Esophagus squamous epithelium (tissue), 5 donors: ENCODE data around the gene RNF19B. TPM values are rescaled to one million over a fixed set of nuclear protein-coding genes. Genes with fewer than 3 reads are reported as not detected.
A peak's percentile ranks its signal among the peaks of the same experiment; 100 is the strongest.

Source experiments
- DNase-seq: peaks from one replicate; lab custom pipeline; 2025; lab: John Stamatoyannopoulos, UW
- H3K27ac ChIP-seq, 4 donors: fragments of 200-600 bp; sonication (generic); one replicate each; pipeline ENCODE4 v1.5.1; 2016 to 2019; ENCODE audit warnings: mild to moderate bottlenecking in 1 of 4
- H3K27me3 ChIP-seq, 4 donors: fragments of 200-600 bp; sonication (generic); 1 replicate in 3 of 4; 2 replicates in 1 of 4; pipeline versions ENCODE4 v1.5.1 to v1.6.0; 2017 to 2021; ENCODE audit warnings: antibody characterized with exemption in 1 of 4
- H3K36me3 ChIP-seq, 3 donors: fragments of 200-600 bp; sonication (generic); one replicate each; pipeline ENCODE4 v1.5.1; 2016 to 2019
- H3K4me1 ChIP-seq, 3 donors: fragments of 200-600 bp; sonication (generic); one replicate each; pipeline ENCODE4 v1.5.1; 2017 to 2019
- H3K4me3 ChIP-seq, 4 donors: fragments of 200-600 bp; sonication (generic); 1 replicate in 3 of 4; 2 replicates in 1 of 4; pipeline ENCODE4 v1.5.1; 2016 to 2019; ENCODE audit warnings: mild to moderate bottlenecking in 2 of 4, moderate library complexity in 1 of 4
- H3K9me3 ChIP-seq, 3 donors: fragments of 200-600 bp; sonication (generic); one replicate each; pipeline ENCODE4 v1.5.1; 2016 to 2019
- CTCF ChIP-seq, 6 experiments: fragments of 450-650 bp in 4 of 6; fragments of 200-600 bp in 2 of 6; sonication (generic) in 2 of 6; IDR thresholded peaks; one replicate each; pipeline ENCODE4 v1.5.1; 2016 to 2019; ENCODE audit warnings: antibody characterized with exemption in 6 of 6, mild to moderate bottlenecking in 4 of 6, moderate library complexity in 4 of 6
- POLR2A ChIP-seq, 4 donors: fragments of 450-650 bp; IDR thresholded peaks; one replicate each; pipeline ENCODE4 v1.6.1; 2017; ENCODE audit warnings: antibody characterized with exemption in 4 of 4, mild to moderate bottlenecking in 4 of 4, moderate library complexity in 3 of 4
- WGBS, 2 donors: methylation state at CpG; one replicate each; pipeline ENCODE4 v1.1.5; 2018; 5-methylcytosine and 5-hydroxymethylcytosine counted together
- intact Hi-C: fragments of 100-400 bp; cut with DNase I; formaldehyde crosslinking; loops from one replicate; pipeline ENCODE4 v1.15.0; 2022
- total RNA-seq, 4 donors: library from RNA; depleted of rRNA; stranded (reverse); fragments of >200 nt; gene quantifications; one replicate each; pipeline ENCODE4 v1.1.0, GENCODE V29; 2016
- donor health status: DM: yes; HTN: yes; CAD: no.

Gene RNF19B
- total RNA-seq, 4 donors from 2014 or later, result 24.2 to 61.6 (median 46.4) TPM

GRCh38 chr1:32946413-32946812 lies 18.2 kb downstream of the RNF19B start:
- intact Hi-C loops, result no loop called here
- DNase-seq, result no peak
- peaks cover 4 to 35% (median 6%) of the 10 kb centered on the region in 3 donors for H3K4me1 ChIP-seq
- peaks cover 25 to 81% (median 29%) of the 10 kb centered on the region in 3 donors for H3K36me3 ChIP-seq
- H3K4me3 ChIP-seq, result no peak overlapping the region
- TF ChIP-seq POLR2A (IDR thresholded peaks at IDR 0.05) (no peak), CTCF (IDR thresholded peaks at IDR 0.05) (no peak)
- 47 to 84% methylated on average over 2 of the region's 2 CpGs for WGBS, 2 donors
- H3K27me3 ChIP-seq, result no peaks in the 10 kb centered on the region
- H3K27ac ChIP-seq, result no peak overlapping the region
- no peaks in the 10 kb centered on the region for H3K9me3 ChIP-seq

DNA sequence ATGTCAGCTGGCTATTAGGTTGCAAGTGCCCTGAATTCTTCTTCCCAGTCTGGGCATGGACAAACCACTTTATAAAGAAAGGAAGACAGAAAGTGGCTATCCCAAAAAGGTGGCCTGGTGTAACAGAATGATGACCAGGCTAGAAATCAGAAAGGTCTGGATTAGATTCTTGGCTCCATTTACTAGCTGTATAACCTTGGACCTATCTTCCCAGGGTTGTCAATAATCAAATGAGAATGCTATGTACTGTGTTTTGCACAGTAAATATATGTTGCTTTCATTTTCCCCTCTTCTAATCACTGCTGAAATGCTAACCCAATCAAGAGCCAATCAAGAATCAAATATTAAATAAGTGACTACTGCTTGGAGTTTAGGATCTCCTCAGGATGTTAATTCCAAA lies 20.4 kb downstream of the RNF19B start:
- no peaks in the 10 kb centered on the region for H3K27me3 ChIP-seq
- no peak for DNase-seq
- peaks cover 22 to 44% (median 27%) of the 10 kb centered on the region in 3 donors for H3K4me1 ChIP-seq
- TF ChIP-seq CTCF (IDR thresholded peaks at IDR 0.05), result no peak
- no peak for TF ChIP-seq POLR2A (IDR thresholded peaks at IDR 0.05)
- intact Hi-C loops, result no loop called here
- H3K27ac ChIP-seq, result no peak overlapping the region
- peaks cover 25 to 89% (median 33%) of the 10 kb centered on the region in 3 donors for H3K36me3 ChIP-seq
- H3K4me3 ChIP-seq, result no peak overlapping the region
- H3K9me3 ChIP-seq, result no peaks in the 10 kb centered on the region

DNA sequence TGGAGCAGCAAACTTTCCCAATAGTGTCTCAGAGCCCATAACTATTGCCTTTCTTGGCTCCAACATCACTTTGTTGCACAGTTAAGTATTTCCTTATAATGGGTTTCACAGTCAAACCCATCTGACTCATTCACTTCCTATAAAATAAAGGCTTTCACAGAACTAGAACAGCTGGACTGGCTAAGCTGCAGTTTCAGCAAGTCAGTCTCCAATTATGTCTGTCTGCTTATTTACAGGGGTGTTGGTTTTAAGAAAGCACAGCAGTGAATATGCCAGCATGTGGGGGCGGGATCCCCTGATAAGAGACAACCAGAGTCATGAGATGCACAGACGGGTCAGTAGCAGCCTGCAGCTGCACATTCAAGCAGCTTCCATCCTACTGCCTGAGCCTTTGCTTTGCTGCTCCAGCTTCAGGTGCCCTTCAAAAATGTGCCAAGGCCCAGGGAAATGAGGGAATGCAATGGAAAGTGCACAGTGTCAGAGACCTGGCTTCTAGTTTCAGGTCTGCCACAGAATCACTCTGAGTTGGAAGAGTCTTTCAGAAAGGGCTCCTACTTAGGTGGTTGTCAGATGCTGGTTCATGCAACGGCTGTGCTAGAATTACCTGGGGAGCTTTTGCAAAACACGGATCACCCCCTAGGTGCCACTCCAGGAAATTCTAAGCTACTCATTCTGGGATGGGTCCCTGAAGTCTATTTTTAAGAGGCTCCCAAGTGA lies 24.8 kb downstream of the RNF19B start:
- 50% methylated on average over 3 to 4 of the region's 4 CpGs for WGBS, 2 donors
- H3K4me1 ChIP-seq, result peaks cover 32 to 66% (median 39%) of the 10 kb centered on the region in 3 donors
- no peak overlapping the region for H3K4me3 ChIP-seq
- no peak for DNase-seq
- TF ChIP-seq CTCF (IDR thresholded peaks at IDR 0.05) (no peak), POLR2A (IDR thresholded peaks at IDR 0.05) (no peak)
- peak overlapping the region; percentile 75 to 83 (median 76) for H3K27ac ChIP-seq
- no peaks in the 10 kb centered on the region for H3K27me3 ChIP-seq
- peaks cover 24 to 90% (median 25%) of the 10 kb centered on the region in 3 donors for H3K36me3 ChIP-seq
- intact Hi-C loops, result loop anchor here (10.0 kb wide), 2 partner anchors 65 to 115 kb away; no protein-coding TSS in a partner anchor
- H3K9me3 ChIP-seq, result no peaks in the 10 kb centered on the region

GRCh38 chr1:32937061-32937460 lies 27.5 kb downstream of the RNF19B start:
- peaks cover 32 to 77% (median 39%) of the 10 kb centered on the region in 3 donors for H3K4me1 ChIP-seq
- intact Hi-C loops, result loop anchor here (10.0 kb wide), 2 partner anchors 68 to 118 kb away; no protein-coding TSS in a partner anchor
- TF ChIP-seq POLR2A (IDR thresholded peaks at IDR 0.05), result no peak
- TF ChIP-seq CTCF (IDR thresholded peaks at IDR 0.05), result no peak
- no peak for DNase-seq
- H3K9me3 ChIP-seq, result no peaks in the 10 kb centered on the region
- H3K27ac ChIP-seq, result peak overlapping the region in 2 of 4 donors; percentile 22 to 25
- 88 to 90% methylated on average over 4 of the region's 4 CpGs for WGBS, 2 donors
- no peaks in the 10 kb centered on the region for H3K27me3 ChIP-seq
- no peak overlapping the region for H3K4me3 ChIP-seq
- peaks cover 11 to 68% (median 12%) of the 10 kb centered on the region in 3 donors for H3K36me3 ChIP-seq

GRCh38 chr1:32934535-32934934 lies 30.1 kb downstream of the RNF19B start:
- Histone ChIP-seq H3K27me3 (no peaks in the 10 kb centered on the region), H3K36me3 (peaks cover 4 to 45% (median 12%) of the 10 kb centered on the region in 3 donors), H3K9me3 (no peaks in the 10 kb centered on the region), H3K27ac (peak overlapping the region in 2 of 4 donors; percentile 38 to 45), H3K4me1 (peaks cover 14 to 51% (median 21%) of the 10 kb centered on the region in 3 donors), H3K4me3 (no peak overlapping the region)
- WGBS, 2 donors, result 93% methylated on average over 9 to 10 of the region's 10 CpGs
- TF ChIP-seq POLR2A (IDR thresholded peaks at IDR 0.05) (no peak), CTCF (IDR thresholded peaks at IDR 0.05) (no peak)
- DNase-seq, result no peak
- intact Hi-C loops, result loop anchor here (10.0 kb wide), 2 partner anchors 70 to 120 kb away; no protein-coding TSS in a partner anchor
